Stimulated activated CD4-positive, alpha-beta T cell treated with anti-CD3 and anti-CD28 coated beads, Interleukin-1b, Interleukin-23, amount 100 ng/mL, for 24 hours (primary cell): ENCODE results near the gene DRP2.
A peak's percentile ranks its signal among the peaks of the same experiment; 100 is the strongest.
"Not testable (repeated sequence)": the region's sequence is repeated elsewhere in the genome, so short reads cannot be mapped to it uniquely, and the experiment has no call there.

Experiments used
- DNase-seq, 4 experiments: peaks; one replicate each; pipeline ENCODE4 v3.0.0-alpha.2; 2020; ENCODE audit warnings: low read depth in 4 of 4, low spot score in 1 of 4

DRP2 gene

GRCh38 chrX:101219116-101219863 is at the start of gene DRP2:
TSS of gene DRP2 (plus strand) at chrX:101219786. CDS start at chrX:101231648, 11,862 bp downstream.
- DNase-seq = no peak

- no peak for DNase-seq
Observed at GRCh38 chrX:101171883-101172400, 47.6 kb upstream of the DRP2 start.

- DNase-seq = no peak
Observed at GRCh38 chrX:101176439-101176838, 43.1 kb upstream of the DRP2 start.

- not testable (repeated sequence) for DNase-seq
Observed at GRCh38 chrX:101184876-101185275, 34.7 kb upstream of the DRP2 start.

GRCh38 chrX:101187961-101188360 is 31.6 kb upstream of the DRP2 start:
- DNase-seq = not testable (repeated sequence)

GRCh38 chrX:101190736-101191135 is 28.9 kb upstream of the DRP2 start:
- DNase-seq = no peak

- no peak for DNase-seq
Observed at GRCh38 chrX:101191217-101191750, 28.3 kb upstream of the DRP2 start.

GRCh38 chrX:101195442-101196173 is 24.0 kb upstream of the DRP2 start:
- no peak for DNase-seq

GRCh38 chrX:101203761-101204351 is 15.7 kb upstream of the DRP2 start:
- no peak for DNase-seq

- DNase-seq = no peak
Observed at GRCh38 chrX:101206471-101206870, 13.1 kb upstream of the DRP2 start.

- DNase-seq = no peak
Observed at GRCh38 chrX:101208152-101208905, 11.3 kb upstream of the DRP2 start.

GRCh38 chrX:101210630-101211029 is 9.0 kb upstream of the DRP2 start:
- DNase-seq = no peak

GRCh38 chrX:101217689-101218088 is 1.9 kb upstream of the DRP2 start:
- no peak for DNase-seq

- DNase-seq = peak in 1 of 4 experiments; percentile 1
Observed at GRCh38 chrX:101219864-101220346, 319 bp downstream of the DRP2 start.

GRCh38 chrX:101220662-101221260 is 1.2 kb downstream of the DRP2 start:
- no peak for DNase-seq

GRCh38 chrX:101223226-101223625 is 3.6 kb downstream of the DRP2 start:
- no peak for DNase-seq

GRCh38 chrX:101229170-101229569 is 9.6 kb downstream of the DRP2 start:
- no peak for DNase-seq

- DNase-seq = no peak
Observed at GRCh38 chrX:101230636-101231035, 11.1 kb downstream of the DRP2 start.

- no peak for DNase-seq
Observed at GRCh38 chrX:101231080-101231479, 11.5 kb downstream of the DRP2 start.

GRCh38 chrX:101232316-101232715 is 12.7 kb downstream of the DRP2 start:
- no peak for DNase-seq
